Measurements from ENCODE around the gene ADGRF1. TPM values are rescaled to one million over a fixed set of nuclear protein-coding genes. Genes with fewer than 3 reads are reported as not detected.

The ADGRF1 gene
- total RNA-seq, 2 experiments from 2014 or later = not detected

- Histone ChIP-seq H3K27ac (ENCODE audit: low read depth in 1 of 2, low read length in 2 of 2) (no peak overlapping the region), H3K27me3 (ENCODE audit: control insufficient read depth in 1 of 2, insufficient read depth in 2 of 2, low read length in 2 of 2) (peaks cover 0 to 4% of the 10 kb centered on the region in 2 experiments), H3K36me3 (ENCODE audit: insufficient read depth, low read length) (no peaks in the 10 kb centered on the region), H3K9me3 (ENCODE audit: control insufficient read depth in 1 of 2, insufficient read depth in 1 of 2, low read length in 2 of 2) (no peaks in the 10 kb centered on the region), H3K4me1 (ENCODE audit: insufficient read depth, low read length) (no peaks in the 10 kb centered on the region), H3K4me3 (ENCODE audit: low read length) (no peak overlapping the region)
- Mint-ChIP-seq H3K4me1 (ENCODE audit: low read depth) (no peaks in the 10 kb centered on the region), H3K27ac (no peak overlapping the region), H3K36me3 (ENCODE audit: low read depth) (no peaks in the 10 kb centered on the region), H3K9me3 (no peaks in the 10 kb centered on the region), H3K4me3 (no peak overlapping the region), H3K27me3 (peaks cover 23% of the 10 kb centered on the region)
- intact Hi-C loops (cut with DNase I, micrococcal nuclease) = no loop called here
- DNase-seq (no peak), ATAC-seq (ENCODE audit: poor library complexity) (no peak)
- ChIA-PET CTCF (no interaction called here), POLR2A (no interaction called here)
- TF ChIP-seq CTCF (IDR thresholded peaks at IDR 0.05) = no peak
Measured at GRCh38 chr6:47073125-47074110, 31.3 kb upstream of the ADGRF1 start.

- H3K9me3 Mint-ChIP-seq = no peaks in the 10 kb centered on the region
- Histone ChIP-seq H3K27me3 (ENCODE audit: control insufficient read depth in 1 of 2, insufficient read depth in 2 of 2, low read length in 2 of 2) (peaks cover 0 to 4% of the 10 kb centered on the region in 2 experiments), H3K4me1 (ENCODE audit: insufficient read depth, low read length) (no peaks in the 10 kb centered on the region), H3K27ac (ENCODE audit: low read depth in 1 of 2, low read length in 2 of 2) (no peak overlapping the region), H3K36me3 (ENCODE audit: insufficient read depth, low read length) (no peaks in the 10 kb centered on the region), H3K4me3 (ENCODE audit: low read length) (no peak overlapping the region), H3K9me3 (ENCODE audit: control insufficient read depth in 1 of 2, insufficient read depth in 1 of 2, low read length in 2 of 2) (no peaks in the 10 kb centered on the region)
- no peak overlapping the region for H3K4me3 Mint-ChIP-seq
- CTCF ChIA-PET = no interaction called here
- no peaks in the 10 kb centered on the region for H3K36me3 Mint-ChIP-seq (ENCODE audit: low read depth)
- H3K4me1 Mint-ChIP-seq (ENCODE audit: low read depth) = no peaks in the 10 kb centered on the region
- ATAC-seq (ENCODE audit: poor library complexity) (no peak), DNase-seq (no peak)
- intact Hi-C loops (cut with DNase I, micrococcal nuclease) = no loop called here
- no peak overlapping the region for H3K27ac Mint-ChIP-seq
- POLR2A ChIA-PET = no interaction called here
- TF ChIP-seq CTCF (IDR thresholded peaks at IDR 0.05) = no peak
- H3K27me3 Mint-ChIP-seq = peaks cover 19% of the 10 kb centered on the region
Measured at GRCh38 chr6:47072667-47073066, 30.5 kb upstream of the ADGRF1 start.

GRCh38 chr6:47071681-47072080 lies 29.5 kb upstream of the ADGRF1 start:
- no peaks in the 10 kb centered on the region for H3K4me1 Mint-ChIP-seq (ENCODE audit: low read depth)
- H3K4me3 ChIP-seq (ENCODE audit: low read length) = no peak overlapping the region
- H3K9me3 Mint-ChIP-seq = no peaks in the 10 kb centered on the region
- H3K27ac ChIP-seq (ENCODE audit: low read depth in 1 of 2, low read length in 2 of 2) = no peak overlapping the region
- no peak overlapping the region for H3K4me3 Mint-ChIP-seq
- no peaks in the 10 kb centered on the region for H3K4me1 ChIP-seq (ENCODE audit: insufficient read depth, low read length)
- ATAC-seq (ENCODE audit: poor library complexity) (no peak), DNase-seq (no peak)
- H3K9me3 ChIP-seq (ENCODE audit: control insufficient read depth in 1 of 2, insufficient read depth in 1 of 2, low read length in 2 of 2) = no peaks in the 10 kb centered on the region
- H3K36me3 ChIP-seq (ENCODE audit: insufficient read depth, low read length) = no peaks in the 10 kb centered on the region
- peaks cover 0 to 4% of the 10 kb centered on the region in 2 experiments for H3K27me3 ChIP-seq (ENCODE audit: control insufficient read depth in 1 of 2, insufficient read depth in 2 of 2, low read length in 2 of 2)
- no peaks in the 10 kb centered on the region for H3K36me3 Mint-ChIP-seq (ENCODE audit: low read depth)
- CTCF ChIA-PET = no interaction called here
- no peak for TF ChIP-seq CTCF (IDR thresholded peaks at IDR 0.05)
- intact Hi-C loops (cut with DNase I, micrococcal nuclease) = no loop called here
- POLR2A ChIA-PET = no interaction called here
- no peak overlapping the region for H3K27ac Mint-ChIP-seq
- peaks cover 12% of the 10 kb centered on the region for H3K27me3 Mint-ChIP-seq

All from CD4-positive, alpha-beta T cell (primary cell).